Measurements from ENCODE around the gene ME1.
A peak's percentile ranks its signal among the peaks of the same experiment; 100 is the strongest.
"Not testable (repeated sequence)": the region's sequence is repeated elsewhere in the genome, so short reads cannot be mapped to it uniquely, and the experiment has no call there.

Gene ME1

DNA sequence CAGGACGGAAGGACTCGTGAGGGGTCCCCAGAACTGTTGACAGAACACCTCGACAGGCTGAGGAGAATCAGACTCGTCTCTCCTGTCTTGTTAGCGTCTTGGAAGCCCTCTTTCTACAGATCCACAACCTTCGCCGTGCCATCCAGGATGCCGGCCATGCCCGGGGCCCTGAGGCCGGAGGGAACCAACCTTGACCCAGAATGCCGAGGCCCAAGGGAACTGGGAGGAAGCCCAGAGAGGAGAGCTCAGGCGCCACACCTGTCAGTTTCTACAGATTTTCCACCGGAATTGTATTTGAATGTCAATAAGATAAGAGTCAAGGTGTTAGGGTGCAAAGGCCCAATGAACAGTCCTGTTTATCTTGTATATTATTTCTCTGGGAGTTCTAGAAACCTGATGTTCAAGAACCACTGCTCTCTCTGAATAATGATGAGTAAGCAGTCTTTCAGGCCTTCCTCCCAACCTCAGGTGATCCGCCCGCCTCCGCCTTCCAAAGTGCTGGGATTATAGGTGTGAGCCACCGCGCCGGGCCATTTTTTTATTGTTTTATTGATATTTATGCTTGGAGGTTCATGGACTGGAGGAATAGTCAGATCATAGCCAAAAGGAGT, 799 bp upstream of the ME1 start:
- no peak for DNase-seq

DNA sequence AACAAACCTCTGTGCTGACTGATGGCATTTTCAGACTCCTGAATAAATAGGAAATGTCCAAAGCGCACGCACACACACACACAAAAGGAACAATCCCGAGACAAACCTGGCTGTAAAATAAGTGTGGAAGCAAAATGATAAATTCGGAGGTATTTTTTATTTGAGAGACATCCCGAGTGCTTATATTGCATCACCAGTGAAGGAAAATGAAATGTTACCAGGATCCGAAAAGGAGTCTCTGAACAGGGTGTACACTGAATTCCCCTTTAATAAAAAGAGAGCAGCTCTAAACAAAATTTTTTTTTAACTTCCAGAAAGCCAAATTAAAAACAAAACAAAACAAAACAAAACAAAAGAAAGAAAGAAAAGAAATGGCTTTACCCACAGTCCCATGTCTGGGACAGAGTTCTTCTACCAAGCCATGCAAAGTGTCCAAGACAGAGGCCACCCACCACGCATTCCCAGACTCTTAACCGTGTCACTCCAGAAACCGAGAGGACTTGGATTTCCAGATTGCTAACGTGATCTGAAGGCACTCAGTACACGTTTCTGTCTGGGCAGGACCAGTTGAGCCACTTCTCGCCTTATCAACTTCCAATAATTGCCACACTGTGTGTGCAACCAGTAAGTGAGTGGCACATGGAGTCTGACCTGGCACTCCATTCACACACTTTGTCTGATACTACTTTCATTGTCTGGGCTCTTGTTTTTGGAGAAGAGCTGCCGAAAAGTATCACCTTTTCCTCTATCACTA, 817 bp downstream of the ME1 start:
- peak in 1 of 2 experiments; percentile 41 for DNase-seq

DNA sequence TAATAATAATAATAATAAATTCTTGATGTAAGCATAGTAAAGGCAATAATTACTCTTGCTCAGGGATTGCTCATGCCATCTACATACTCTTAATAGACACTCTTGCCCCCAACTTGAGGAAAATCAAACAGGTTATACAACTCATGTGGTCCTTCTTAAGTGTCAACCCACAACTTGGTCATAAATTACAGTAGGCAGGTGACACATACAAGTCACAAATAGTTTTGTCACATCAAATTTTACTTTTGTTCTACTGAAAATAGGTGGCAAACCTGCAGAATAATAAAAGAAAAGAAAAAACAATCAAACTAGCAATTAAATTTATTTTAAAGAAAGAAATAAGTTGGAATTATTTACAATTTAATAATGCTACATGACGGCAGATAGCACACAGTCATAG, 1.6 kb downstream of the ME1 start:
- no peak for DNase-seq

DNA sequence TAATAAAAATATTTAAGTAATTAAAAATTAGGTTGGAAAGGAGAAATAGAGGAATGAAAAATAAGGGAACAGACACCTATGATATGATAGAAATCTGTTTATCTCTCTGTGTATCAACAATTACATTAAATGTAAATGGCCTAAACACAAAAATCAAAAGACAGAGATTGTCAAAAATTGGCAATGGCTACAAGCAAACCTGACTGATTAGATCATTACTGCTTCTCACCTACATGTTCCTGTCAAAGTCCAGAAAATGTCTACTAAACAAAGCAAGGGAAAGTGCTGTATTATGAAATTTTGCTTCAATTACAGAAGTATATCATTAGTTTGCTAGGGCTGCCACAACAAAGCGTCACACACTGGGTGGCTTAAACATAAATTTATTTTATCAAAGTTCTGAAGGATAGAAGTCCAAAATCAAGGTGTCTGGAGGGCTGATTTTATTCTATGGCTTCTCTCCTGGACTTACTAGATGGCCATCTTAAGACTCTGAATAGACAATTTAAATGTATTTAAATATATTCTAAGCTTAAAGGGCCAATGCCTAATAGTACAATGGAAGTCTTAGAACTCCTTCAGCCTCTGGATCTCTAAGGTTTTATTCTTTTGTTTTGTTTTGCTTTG, 6.3 kb downstream of the ME1 start:
- DNase-seq, result no peak

DNA sequence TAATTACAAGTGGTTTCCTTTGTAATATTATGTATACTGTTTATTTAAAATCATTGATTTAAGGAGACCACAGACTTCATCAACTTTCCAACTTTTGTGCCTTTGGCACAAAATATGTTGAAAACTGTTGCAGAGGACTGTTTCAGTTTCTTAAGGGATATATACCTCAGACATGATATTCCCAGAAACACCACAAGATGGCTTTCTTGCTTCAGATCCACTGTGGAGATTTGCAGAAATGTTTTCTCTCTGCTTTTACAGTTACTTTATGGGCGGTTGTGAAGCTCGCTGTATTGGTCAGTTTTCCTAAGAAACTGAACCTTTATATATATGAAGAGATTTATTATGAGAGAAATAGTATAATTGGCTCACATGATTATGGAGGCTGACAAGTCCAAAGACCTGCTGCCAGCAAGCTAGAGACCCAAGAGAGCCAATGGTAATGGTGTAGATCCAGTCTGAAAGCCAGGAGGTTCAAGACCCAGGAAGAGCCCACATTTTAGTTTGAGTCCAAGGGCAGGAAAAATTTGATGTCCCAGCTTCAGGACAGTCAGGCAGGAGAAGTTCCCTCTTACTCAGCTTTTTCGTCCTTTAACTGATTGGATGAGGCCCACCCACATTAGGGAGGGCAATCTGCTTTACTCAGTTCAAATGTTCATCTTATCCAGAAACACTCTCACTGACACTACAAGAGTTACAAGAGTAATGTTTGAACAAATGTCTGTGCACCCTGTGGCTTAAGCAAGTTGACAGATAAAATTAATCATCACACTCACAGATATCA, 12.8 kb downstream of the ME1 start:
- no peak for DNase-seq

DNA sequence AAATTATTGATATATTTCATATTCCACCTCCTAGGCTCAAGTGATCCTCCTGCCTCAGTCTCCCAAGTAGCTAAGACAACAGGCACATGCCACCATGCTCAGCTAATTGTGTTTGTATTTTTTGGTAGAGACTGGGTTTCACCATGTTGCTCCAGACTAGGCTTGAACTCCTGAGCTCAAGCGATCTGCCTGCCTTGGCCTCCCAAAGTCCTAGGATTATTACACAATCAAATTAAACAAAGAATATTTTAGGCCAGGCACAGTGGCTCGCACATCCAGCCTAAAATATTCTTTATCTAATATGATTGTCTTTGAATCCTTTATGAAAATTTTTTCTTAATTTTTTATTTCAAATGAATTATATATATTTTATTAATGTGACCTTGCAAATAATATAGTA, 17.8 kb downstream of the ME1 start:
- no peak for DNase-seq

DNA sequence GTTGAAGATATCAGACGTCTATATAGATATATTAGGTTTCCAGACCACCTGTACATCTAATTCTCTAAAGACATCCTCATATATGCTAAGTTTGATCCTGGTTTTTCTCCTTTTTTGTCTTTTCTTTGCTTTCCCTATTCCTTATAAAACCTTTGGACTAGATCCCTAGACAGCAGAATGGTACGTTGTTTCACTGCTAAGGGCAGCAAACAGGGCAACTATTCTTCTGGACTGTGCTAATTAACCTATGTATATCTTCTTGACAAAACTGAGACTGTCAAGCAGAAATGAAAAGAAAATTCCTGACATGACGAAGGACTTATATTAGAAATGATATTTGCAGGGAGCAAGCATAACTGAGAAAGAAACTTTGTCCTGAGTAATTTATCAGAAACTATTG, 19.1 kb downstream of the ME1 start:
- no peak for DNase-seq

DNA sequence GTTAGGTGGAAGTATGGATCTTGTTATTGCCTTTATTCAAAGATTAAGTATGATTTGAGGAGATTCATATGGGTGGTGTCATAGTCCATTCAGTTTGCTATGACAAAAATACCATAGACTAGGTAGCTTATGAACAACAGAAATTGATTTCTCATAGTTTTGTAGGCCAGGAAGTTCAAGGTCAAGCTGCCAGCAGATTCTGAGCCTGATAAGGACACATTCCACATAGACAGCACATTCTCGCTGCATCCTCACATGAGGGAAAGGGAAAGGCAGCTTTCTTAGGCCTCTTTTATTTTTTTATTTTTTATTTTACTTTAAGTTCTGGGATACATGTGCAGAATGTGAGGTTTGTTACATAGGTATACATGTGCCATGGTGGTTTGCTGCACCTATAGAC, 27.7 kb downstream of the ME1 start:
- no peak for DNase-seq

DNA sequence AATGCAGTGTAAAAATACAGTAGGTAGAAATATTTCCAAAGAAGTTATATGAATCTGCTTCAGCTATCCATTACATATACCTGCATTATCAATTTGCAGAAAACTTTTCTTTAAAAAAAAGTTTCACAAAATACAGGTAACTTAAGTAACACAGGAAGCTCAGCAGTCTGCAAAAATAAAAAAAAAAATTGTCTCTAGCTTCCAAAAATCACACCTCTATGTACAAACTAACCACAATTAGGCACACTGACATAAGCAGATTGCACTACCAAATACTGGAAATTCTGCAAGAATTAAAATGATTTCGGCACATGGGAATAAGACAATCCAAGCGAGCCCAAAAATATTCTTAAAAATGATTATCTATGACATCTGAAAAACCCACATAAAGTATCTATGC, 41.2 kb downstream of the ME1 start:
- DNase-seq, result no peak

DNA sequence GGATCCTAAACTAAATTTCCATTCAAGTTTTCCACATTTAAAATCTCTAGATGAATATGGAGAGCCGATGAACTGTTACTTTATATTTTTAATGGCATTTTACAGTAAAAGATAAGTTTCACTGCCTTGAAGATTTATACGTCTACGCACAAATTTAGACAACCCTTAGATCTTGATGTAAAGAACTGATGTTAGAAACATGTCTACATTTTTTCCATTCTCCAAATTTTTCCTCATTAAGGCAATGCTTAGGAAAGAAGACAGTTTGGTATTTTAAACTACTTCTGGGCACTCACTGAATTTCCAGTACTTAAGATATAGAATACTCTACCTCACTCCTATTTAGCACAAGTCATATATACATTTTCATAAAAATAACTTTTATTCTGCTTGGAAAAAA, 45.4 kb downstream of the ME1 start:
- DNase-seq, result no peak

DNA sequence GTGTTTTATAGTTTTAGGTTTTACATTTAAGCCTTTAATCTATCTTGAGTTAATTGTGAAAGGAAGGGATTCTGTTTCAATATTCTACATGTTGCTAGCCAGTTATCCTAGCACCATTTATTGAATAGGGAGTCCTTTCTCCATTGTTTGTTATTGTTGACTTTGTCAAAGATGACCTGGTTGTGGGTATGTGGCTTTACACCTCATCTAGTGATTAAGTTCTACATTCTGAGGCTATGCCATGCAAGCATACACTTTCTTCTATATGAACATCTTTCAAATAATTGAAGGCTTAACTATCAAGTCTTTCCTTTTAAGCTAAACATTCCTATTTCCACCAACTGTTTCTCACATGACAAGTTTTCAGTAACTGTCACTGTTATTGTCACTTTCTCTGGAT, 46.1 kb downstream of the ME1 start:
- DNase-seq, result no peak

DNA sequence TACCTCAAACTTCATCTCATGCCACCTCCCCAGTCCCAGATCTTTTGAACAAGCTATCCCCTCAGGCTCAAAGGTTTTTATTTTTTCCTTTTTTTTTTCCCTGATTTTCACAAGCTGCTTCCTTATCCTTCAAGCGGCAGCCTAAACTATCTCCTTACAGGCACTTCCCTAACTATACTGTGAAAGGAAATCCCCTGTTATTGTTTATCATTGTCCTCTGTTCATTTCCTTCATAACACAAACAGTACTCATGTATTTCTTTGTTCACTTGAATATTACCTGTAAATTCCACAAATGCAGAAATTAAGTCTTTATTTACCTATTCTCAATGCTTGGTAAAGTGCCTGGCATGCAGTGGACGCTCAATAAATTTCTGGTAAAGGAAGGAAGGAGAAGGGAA, 48.9 kb downstream of the ME1 start:
- DNase-seq, result no peak

DNA sequence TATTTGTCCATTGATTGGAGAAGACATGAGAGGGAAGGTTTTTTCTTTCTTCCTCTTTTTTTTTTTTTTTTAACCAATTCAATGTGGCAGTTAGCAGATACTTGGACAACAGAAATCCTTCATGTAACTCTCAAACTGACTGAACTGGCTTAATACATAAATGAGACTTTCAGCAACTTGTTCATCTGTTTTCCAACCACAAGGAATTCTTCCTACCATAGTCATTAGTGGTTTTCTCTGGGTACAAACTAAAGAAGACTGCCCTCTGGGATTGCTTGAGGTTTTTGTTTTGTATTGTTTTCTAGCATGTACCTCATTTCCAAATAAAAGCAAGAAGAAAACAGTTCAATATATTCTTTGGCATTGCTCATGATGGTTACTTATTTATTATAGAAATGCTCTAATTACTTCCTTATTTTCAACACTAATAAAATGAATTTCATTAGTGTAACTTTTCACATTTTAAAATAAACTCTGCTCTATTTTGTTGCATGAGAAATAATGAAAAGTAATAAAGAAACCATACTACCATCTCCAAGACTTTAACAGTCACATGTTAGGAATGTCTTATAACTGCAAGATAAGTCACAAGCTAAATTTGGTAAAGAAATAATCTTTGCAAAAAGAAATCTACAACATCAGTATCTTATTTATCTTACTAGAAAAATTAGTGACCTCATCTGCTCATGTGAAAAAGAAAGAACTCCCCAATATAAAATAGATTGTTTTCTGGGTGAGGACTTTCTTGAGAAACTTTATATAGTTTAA, 52.0 kb downstream of the ME1 start:
- no peak for DNase-seq

DNA sequence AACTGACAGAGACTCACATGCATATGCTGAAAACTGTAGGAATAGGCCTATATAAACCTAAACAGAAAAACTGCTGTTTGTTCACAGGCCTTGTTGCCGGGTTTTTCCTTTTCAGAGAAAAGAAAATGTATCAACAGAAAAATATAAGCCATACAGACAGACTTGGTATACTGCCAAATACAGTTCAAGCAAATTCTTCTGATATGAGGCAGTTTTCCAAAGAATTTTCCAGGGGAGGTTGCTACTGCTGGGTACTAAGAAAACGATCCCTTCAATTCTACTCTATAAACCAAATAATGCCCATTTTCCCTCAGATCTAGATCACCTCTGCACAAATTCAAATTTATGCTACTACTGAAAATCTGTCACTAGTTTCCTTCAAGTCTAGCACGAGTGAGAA, 59.4 kb downstream of the ME1 start:
- DNase-seq, result no peak

DNA sequence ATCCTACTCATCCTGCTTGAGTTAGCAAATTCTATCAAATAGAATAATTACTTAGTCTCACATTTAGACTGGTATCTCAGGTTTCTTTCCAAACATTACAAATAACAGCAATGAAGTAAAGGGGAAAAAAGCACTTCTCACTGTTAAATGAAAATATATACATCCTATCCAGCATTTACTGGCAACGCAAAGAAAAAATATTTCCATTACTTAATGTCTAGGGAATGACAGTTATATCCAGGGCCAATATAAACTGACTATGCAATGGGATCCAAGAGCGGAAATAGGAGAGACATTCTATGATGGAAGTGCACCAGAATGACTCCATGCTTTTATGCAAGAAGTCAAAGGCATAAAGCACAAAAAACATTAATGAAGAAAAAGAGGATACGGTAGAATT, 60.3 kb downstream of the ME1 start:
- DNase-seq, result no peak

DNA sequence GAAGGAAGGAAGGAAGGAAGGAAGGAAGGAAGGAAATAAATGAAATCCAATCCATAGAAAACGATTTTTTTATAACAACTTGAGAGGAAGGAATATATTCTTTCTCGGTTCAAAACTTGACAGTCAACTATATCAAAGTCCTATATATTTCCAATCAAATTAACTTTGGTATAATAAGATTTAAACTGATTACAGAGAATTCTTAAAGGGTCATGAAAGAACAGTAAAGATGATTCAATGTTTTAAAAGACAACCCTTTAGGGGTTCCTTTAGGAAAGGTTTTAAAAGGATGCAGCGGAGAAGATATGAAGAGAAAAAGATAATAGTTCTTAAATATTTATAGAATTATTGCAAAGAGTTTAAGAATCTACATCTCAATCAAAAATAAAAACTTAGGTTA, 61.2 kb downstream of the ME1 start:
- no peak for DNase-seq

DNA sequence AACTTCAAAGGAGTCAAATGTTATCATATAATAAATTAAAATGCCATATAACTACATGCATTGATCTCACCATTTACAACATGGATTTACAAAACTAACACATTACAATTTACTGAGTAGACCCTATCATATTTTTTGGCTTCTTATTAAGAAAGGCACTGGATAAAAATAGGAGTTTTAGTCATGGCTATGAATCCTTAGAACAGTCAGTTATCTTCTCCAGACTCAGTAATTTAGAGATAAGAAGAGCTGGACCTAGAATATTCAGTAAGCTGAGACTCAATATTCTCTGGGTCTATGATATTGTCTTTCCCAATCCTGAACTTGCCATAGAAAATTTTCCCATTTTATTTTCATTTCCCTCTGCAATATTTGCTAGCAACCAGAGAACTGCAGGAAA, 62.3 kb downstream of the ME1 start:
- no peak for DNase-seq

DNA sequence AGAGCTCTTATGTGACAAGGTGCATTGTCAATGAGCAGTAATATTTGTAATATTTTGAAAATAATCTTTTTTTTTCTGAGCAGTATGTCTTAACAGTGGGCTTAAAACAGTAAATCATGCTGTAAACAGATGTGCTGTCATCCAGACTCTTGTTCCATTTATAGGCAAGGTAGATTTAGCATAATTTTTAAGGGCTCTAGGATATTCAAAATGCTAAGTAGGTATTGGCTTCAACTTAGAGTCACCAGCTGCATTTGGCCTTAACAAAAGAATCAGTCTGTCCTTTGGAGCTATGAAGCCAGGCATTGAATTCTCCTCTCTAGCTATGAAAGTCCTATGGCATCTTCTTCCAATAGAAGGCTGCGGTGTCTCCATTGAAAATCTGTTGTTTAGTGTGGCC, 63.7 kb downstream of the ME1 start:
- no peak for DNase-seq

DNA sequence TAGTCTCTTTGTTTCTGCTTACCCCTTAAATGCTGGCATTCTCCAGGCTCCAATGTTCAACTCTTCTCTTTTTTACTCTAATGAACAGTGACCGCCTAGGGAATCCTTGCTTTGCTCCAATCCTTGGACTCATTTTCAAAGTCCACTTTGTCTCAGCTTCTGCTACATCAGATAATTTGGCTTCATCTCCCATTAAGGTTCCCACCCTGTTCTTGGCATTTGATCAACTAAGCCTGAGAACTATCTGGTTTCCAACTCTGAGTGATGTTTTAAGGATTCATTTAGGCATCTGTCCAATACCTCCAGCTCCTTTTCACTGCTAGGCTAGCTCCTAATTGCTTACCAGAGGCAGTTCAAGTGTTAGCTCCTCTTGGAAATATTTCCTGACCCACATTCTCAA, 64.9 kb downstream of the ME1 start:
- no peak for DNase-seq

DNA sequence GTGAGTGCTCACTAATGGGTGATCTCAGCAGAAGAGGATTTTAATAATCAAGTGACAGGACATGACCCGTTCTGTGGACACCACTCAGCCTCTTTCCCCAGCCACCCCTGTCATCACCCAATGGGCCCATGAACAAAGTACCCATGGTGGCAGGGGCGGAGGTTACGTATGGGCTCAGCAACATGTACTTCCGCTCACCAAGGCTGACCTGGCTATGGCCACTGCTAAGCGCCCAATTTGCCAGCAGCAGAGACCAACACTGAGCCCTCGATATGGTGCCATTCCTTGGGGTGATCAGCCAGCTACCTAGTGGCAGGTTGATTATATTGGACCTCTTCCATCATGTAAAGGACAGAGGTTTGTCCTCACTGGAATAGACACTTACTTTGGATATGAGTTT, 68.5 kb downstream of the ME1 start:
- not testable (repeated sequence) for DNase-seq

DNA sequence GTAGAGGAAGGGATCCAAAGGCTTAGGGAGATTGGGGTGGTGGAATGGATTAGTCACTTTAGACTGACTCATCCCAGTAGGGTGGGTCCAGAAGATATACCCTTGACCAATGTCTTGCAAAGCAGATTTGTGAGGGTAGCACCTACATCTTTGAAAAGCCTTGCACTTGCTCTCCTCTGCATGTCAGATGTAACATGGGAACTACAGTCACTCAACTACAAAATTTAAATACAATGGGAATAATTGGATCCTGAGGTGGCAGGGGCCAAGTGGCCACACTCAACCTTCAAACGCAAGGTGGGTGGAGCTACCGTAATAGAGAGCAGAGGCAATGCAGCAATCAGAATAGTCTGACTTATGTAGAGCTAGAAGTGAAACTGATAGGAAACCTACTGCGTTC, 71.2 kb downstream of the ME1 start:
- no peak for DNase-seq

DNA sequence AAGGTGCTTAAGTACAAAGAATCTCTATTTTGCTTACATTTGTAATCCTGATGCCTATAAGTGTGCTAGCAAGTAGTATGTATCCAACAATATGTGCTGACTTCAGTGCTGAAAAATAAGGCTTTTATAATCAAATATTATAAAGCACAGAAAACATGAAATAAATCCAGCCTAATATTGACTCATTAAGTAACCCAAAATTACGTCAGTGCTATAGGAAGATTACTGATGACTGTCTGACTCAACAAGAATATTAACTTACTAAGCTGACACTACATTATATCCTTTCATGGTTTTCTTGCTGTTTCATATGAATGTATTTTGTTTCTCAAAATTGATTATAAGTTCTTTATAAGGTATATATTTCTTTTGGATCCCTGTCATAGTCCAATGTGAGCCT, 76.1 kb downstream of the ME1 start:
- DNase-seq, result no peak

DNA sequence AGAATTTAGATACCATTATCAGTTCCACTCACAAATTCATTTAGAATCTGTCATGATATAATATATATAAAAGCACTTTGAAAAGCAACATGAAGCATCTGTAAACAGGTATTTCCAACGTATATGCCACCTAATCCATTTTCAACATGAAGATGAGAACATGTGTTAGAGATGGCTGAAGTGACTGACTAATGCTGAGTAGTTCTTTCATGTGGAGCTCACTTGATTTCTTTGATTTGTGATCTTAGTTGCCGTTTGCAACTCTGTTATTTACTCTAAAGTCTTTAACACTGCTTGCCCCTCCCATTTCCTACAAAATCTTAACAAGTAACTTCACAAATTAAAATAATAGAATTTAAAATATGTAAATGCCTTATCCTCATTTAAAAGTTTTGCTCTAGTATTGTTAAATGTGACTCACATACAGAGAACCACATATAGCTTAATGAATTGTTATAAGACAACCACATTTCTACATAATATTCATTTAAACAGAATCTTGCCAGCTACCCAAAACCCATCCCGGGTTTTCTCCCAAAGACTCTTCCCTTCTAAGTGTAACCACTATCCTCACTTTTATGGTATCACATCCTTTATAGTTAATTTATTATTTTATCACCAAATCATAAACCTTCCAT, 78.3 kb downstream of the ME1 start:
- DNase-seq, result no peak

All from NCI-H2081 (cell line).